ENCODE data around the gene BRINP2. TPM values are rescaled to one million over a fixed set of nuclear protein-coding genes. Genes with fewer than 3 reads are reported as not detected.
"Not testable (repeated sequence)": the region's sequence is repeated elsewhere in the genome, so short reads cannot be mapped to it uniquely, and the experiment has no call there.

Gene BRINP2
- total RNA-seq, 2 donors from 2014 or later, result not detected

DNA sequence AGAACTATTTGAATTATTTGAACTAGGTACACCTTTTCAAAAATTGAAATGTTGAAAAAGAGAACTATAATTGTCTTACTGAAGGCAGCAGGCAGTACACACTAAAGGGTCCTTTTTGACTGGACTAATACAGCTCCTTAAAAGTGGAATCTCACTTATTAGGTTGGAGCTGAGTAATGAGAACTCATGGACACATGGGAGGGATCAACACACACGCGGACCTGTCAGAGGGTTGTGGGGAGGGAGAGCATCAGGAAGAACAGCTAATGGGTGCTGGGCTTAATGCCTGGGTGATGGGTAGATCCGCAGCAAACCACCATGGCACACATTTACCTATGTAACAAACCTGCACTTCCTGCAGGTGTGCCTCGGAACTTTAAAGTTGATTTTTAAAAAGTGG lies 145.0 kb downstream of the BRINP2 start:
- H3K36me3 ChIP-seq (ENCODE audit: control insufficient read depth, insufficient read depth, low read length), result no peaks in the 10 kb centered on the region
- no peak overlapping the region for H3K9ac ChIP-seq (ENCODE audit: extremely low read depth, low read length, poor library complexity, severe bottlenecking)
- Mint-ChIP-seq H3K27ac (no peak overlapping the region), H3K36me3 (ENCODE audit: low read depth) (no peaks in the 10 kb centered on the region), H3K9me3 (no peaks in the 10 kb centered on the region), H3K27me3 (ENCODE audit: insufficient read depth) (peaks cover 77% of the 10 kb centered on the region), H3K4me3 (no peak overlapping the region), H3K4me1 (no peaks in the 10 kb centered on the region)
- H3K4me1 ChIP-seq (ENCODE audit: control insufficient read depth, insufficient read depth, low read length), result no peaks in the 10 kb centered on the region
- no peaks in the 10 kb centered on the region for H3K9me3 ChIP-seq (ENCODE audit: control insufficient read depth, low read length)
- no peak for DNase-seq
- TF ChIP-seq, protein P1, sequence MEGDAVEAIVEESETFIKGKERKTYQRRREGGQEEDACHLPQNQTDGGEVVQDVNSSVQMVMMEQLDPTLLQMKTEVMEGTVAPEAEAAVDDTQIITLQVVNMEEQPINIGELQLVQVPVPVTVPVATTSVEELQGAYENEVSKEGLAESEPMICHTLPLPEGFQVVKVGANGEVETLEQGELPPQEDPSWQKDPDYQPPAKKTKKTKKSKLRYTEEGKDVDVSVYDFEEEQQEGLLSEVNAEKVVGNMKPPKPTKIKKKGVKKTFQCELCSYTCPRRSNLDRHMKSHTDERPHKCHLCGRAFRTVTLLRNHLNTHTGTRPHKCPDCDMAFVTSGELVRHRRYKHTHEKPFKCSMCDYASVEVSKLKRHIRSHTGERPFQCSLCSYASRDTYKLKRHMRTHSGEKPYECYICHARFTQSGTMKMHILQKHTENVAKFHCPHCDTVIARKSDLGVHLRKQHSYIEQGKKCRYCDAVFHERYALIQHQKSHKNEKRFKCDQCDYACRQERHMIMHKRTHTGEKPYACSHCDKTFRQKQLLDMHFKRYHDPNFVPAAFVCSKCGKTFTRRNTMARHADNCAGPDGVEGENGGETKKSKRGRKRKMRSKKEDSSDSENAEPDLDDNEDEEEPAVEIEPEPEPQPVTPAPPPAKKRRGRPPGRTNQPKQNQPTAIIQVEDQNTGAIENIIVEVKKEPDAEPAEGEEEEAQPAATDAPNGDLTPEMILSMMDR (conservative IDR thresholded peaks at IDR 0.05), result no peak
- H3K27me3 ChIP-seq (ENCODE audit: control insufficient read depth, insufficient read depth, low read length, poor library complexity, severe bottlenecking), result peaks cover 89% of the 10 kb centered on the region
- WGBS, 2 experiments (ENCODE audit: insufficient coverage in 1 of 2, insufficient read length in 1 of 2), result 90 to 100% methylated on average over 1 to 4 of the region's 4 CpGs
- no peak overlapping the region for H3K4me3 ChIP-seq (ENCODE audit: low read length)
- no peak overlapping the region for H3K27ac ChIP-seq (ENCODE audit: low read depth, low read length)

DNA sequence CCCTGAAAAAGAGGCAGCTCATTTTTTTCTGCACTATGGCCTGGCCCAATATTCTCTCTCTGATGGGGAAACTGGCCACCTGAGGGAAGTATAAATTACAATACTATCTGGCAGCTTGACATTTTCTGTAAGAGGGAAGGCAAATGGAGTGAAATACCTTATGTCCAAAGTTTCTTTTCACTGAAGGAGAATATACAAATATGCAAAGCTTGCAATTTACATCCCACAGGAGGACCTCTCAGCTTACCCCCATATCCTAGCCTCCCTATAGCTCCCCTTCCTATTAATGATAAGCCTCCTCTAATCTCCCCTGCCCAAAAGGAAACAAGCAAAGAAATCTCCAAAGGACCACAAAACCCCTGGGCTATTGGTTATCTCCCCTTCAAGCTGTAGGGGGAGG lies 150.7 kb downstream of the BRINP2 start:
- peaks cover 46% of the 10 kb centered on the region for H3K27me3 ChIP-seq (ENCODE audit: control insufficient read depth, insufficient read depth, low read length, poor library complexity, severe bottlenecking)
- H3K27ac Mint-ChIP-seq; H3K36me3 ChIP-seq (ENCODE audit: control insufficient read depth, insufficient read depth, low read length); H3K4me3 Mint-ChIP-seq; DNase-seq; H3K4me1 ChIP-seq (ENCODE audit: control insufficient read depth, insufficient read depth, low read length); H3K36me3 Mint-ChIP-seq (ENCODE audit: low read depth); H3K4me1 Mint-ChIP-seq; H3K4me3 ChIP-seq (ENCODE audit: low read length); H3K27ac ChIP-seq (ENCODE audit: low read depth, low read length); H3K9me3 ChIP-seq (ENCODE audit: control insufficient read depth, low read length); H3K9ac ChIP-seq (ENCODE audit: extremely low read depth, low read length, poor library complexity, severe bottlenecking): not testable (repeated sequence)
- H3K9me3 Mint-ChIP-seq, result peaks cover 10% of the 10 kb centered on the region
- H3K27me3 Mint-ChIP-seq (ENCODE audit: insufficient read depth), result peaks cover 43% of the 10 kb centered on the region

DNA sequence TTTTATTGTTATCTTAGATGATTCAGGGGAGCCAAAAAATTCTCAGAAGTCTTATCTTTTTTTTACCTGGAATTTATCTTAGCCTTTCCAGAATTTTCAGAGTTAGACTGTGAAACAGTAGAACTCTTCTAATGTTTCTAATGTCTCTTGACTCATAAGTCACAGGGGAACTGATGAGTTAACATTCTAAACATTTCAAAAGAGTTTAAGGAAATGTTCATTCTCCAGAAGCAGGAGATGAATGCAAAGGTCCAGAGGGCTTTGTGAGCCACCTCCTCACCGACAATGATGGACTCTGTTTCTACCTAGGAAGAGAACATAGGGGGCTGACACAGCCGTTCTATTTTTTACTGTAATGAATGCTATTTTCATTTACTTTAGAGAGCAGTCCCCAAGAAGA lies 157.5 kb downstream of the BRINP2 start:
- Mint-ChIP-seq H3K27ac (no peak overlapping the region), H3K9me3 (peaks cover 10% of the 10 kb centered on the region), H3K36me3 (ENCODE audit: low read depth) (no peaks in the 10 kb centered on the region), H3K27me3 (ENCODE audit: insufficient read depth) (peaks cover 31% of the 10 kb centered on the region), H3K4me3 (no peak overlapping the region), H3K4me1 (no peaks in the 10 kb centered on the region)
- no peak for DNase-seq
- Histone ChIP-seq H3K27me3 (ENCODE audit: control insufficient read depth, insufficient read depth, low read length, poor library complexity, severe bottlenecking) (peaks cover 39% of the 10 kb centered on the region), H3K27ac (ENCODE audit: low read depth, low read length) (no peak overlapping the region), H3K4me3 (ENCODE audit: low read length) (no peak overlapping the region), H3K9ac (ENCODE audit: extremely low read depth, low read length, poor library complexity, severe bottlenecking) (no peak overlapping the region), H3K9me3 (ENCODE audit: control insufficient read depth, low read length) (no peaks in the 10 kb centered on the region), H3K36me3 (ENCODE audit: control insufficient read depth, insufficient read depth, low read length) (no peaks in the 10 kb centered on the region), H3K4me1 (ENCODE audit: control insufficient read depth, insufficient read depth, low read length) (no peaks in the 10 kb centered on the region)
- 78 to 80% methylated on average over 2 of the region's 2 CpGs for WGBS, 2 experiments (ENCODE audit: insufficient coverage in 1 of 2, insufficient read length in 1 of 2)
- TF ChIP-seq, protein P1 (conservative IDR thresholded peaks at IDR 0.05), result no peak

DNA sequence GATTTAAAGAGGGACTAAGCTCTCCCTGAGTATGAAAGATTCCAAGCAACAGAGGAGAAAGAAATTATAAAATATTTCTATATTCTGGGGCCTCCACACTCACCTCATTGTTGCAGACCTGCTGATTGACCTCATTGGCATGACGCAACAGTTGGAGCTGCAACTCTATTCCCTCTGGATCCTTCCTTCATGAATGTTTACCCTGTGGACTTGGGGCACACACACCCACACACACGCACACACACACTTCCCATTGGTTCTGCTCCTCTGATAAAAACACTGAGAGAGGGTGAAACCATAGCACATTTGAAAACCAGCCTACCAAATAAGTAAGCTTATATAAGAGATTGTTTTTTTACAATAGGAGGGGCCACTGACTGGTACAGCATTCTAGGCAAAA lies 159.1 kb downstream of the BRINP2 start:
- H3K9me3 ChIP-seq (ENCODE audit: control insufficient read depth, low read length), result no peaks in the 10 kb centered on the region
- Mint-ChIP-seq H3K27me3 (ENCODE audit: insufficient read depth) (peaks cover 33% of the 10 kb centered on the region), H3K36me3 (ENCODE audit: low read depth) (no peaks in the 10 kb centered on the region), H3K4me3 (no peak overlapping the region), H3K9me3 (peaks cover 10% of the 10 kb centered on the region), H3K27ac (no peak overlapping the region), H3K4me1 (no peaks in the 10 kb centered on the region)
- H3K36me3 ChIP-seq (ENCODE audit: control insufficient read depth, insufficient read depth, low read length), result no peaks in the 10 kb centered on the region
- no peak overlapping the region for H3K9ac ChIP-seq (ENCODE audit: extremely low read depth, low read length, poor library complexity, severe bottlenecking)
- TF ChIP-seq, protein P1 (conservative IDR thresholded peaks at IDR 0.05), result no peak
- peaks cover 41% of the 10 kb centered on the region for H3K27me3 ChIP-seq (ENCODE audit: control insufficient read depth, insufficient read depth, low read length, poor library complexity, severe bottlenecking)
- H3K27ac ChIP-seq (ENCODE audit: low read depth, low read length), result no peak overlapping the region
- no peak overlapping the region for H3K4me3 ChIP-seq (ENCODE audit: low read length)
- no peaks in the 10 kb centered on the region for H3K4me1 ChIP-seq (ENCODE audit: control insufficient read depth, insufficient read depth, low read length)
- no peak for DNase-seq
- 95% methylated on average over 2 of the region's 2 CpGs; no CpG with 5 or more reads in 1 of the 2 experiments for WGBS, 2 experiments (ENCODE audit: insufficient coverage in 1 of 2, insufficient read length in 1 of 2)
